ENCODE results near the gene KMT2B. TPM values are rescaled to one million over a fixed set of nuclear protein-coding genes. Genes with fewer than 3 reads are reported as not detected.

KMT2B gene
- total and polyA plus RNA-seq, 9 of the 15 experiments (the other 6 are each of a cell fraction or from before 2014, with no cell fraction given): 0.63 to 43.9 (median 8.1) TPM

DNA sequence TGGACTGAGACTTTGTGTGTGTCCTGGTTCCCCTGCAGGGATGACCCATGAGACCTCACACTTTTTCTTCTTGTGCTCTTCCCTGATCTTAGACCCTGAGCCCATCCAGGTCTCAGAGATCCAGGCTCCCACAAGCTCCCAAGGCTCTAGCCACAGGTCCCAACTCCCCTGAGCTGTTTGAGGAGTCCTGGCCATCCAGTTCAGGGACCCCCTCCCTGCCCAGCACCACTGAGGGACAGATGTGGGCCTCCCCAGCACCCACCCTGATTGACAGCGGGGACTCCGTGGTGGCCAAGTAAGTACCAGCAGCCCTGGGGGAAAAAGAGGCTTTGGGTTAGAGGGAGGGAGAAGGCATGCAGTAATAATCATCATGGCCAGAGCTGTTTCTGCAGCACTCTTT, 41.9 kb downstream of the KMT2B start (continued):
- TF ChIP-seq POLR2G (IDR thresholded peaks at IDR 0.05; ENCODE audit: low read depth, low read length): peak; percentile 3; the same call in 1 of the 2 replicates
- TF ChIP-seq, protein P1, sequence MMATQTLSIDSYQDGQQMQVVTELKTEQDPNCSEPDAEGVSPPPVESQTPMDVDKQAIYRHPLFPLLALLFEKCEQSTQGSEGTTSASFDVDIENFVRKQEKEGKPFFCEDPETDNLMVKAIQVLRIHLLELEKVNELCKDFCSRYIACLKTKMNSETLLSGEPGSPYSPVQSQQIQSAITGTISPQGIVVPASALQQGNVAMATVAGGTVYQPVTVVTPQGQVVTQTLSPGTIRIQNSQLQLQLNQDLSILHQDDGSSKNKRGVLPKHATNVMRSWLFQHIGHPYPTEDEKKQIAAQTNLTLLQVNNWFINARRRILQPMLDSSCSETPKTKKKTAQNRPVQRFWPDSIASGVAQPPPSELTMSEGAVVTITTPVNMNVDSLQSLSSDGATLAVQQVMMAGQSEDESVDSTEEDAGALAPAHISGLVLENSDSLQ (IDR thresholded peaks at IDR 0.05): peak; percentile 11; the same call in 1 of the 2 replicates
- no peak for TF ChIP-seq ZNF644 (tag; IDR thresholded peaks at IDR 0.05; ENCODE audit: low read depth)
- TF ChIP-seq, protein P2, sequence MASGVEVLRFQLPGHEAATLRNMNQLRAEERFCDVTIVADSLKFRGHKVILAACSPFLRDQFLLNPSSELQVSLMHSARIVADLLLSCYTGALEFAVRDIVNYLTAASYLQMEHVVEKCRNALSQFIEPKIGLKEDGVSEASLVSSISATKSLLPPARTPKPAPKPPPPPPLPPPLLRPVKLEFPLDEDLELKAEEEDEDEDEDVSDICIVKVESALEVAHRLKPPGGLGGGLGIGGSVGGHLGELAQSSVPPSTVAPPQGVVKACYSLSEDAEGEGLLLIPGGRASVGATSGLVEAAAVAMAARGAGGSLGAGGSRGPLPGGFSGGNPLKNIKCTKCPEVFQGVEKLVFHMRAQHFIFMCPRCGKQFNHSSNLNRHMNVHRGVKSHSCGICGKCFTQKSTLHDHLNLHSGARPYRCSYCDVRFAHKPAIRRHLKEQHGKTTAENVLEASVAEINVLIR (CRISPR knock-in tag; IDR thresholded peaks at IDR 0.05): no peak
- TF ChIP-seq NONO (IDR thresholded peaks at IDR 0.05; ENCODE audit: low read depth in 2 of 2, low read length in 1 of 2): no peak
- TF ChIP-seq JUNB (CRISPR knock-in tag; conservative IDR thresholded peaks at IDR 0.05): no peak
- no peak for TF ChIP-seq TARDBP (IDR thresholded peaks at IDR 0.05)
- TF ChIP-seq, protein P3, sequence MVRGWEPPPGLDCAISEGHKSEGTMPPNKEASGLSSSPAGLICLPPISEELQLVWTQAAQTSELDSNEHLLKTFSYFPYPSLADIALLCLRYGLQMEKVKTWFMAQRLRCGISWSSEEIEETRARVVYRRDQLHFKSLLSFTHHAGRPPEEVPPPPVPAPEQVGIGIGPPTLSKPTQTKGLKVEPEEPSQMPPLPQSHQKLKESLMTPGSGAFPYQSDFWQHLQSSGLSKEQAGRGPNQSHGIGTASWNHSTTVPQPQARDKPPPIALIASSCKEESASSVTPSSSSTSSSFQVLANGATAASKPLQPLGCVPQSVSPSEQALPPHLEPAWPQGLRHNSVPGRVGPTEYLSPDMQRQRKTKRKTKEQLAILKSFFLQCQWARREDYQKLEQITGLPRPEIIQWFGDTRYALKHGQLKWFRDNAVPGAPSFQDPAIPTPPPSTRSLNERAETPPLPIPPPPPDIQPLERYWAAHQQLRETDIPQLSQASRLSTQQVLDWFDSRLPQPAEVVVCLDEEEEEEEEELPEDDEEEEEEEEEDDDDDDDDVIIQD (CRISPR knock-in tag; IDR thresholded peaks at IDR 0.05): no peak
- TF ChIP-seq TAL1 (IDR thresholded peaks at IDR 0.05): no peak

All from K562 (cell line).